ENCODE measurements around the gene DNAH6. TPM values are rescaled to one million over a fixed set of nuclear protein-coding genes. Genes with fewer than 3 reads are reported as not detected.

Gene DNAH6
- total and polyA plus RNA-seq, 2 of the 8 experiments (the other 6 are each of a cell fraction or from before 2014, with no cell fraction given): 0.06 to 0.43 TPM

GRCh38 chr2:84546551-84546950, 30.3 kb downstream of the DNAH6 start:
- Histone ChIP-seq H3K4me2 (ENCODE audit: insufficient read depth in 1 of 2, low read depth in 2 of 2, low read length in 2 of 2) (no peak overlapping the region), H3K36me3 (ENCODE audit: control insufficient read depth in 2 of 4, insufficient read depth in 4 of 4, low read length in 3 of 4) (no peaks in the 10 kb centered on the region), H3K9ac (replicated peaks in 1 of 4; ENCODE audit: extremely low read depth in 1 of 4, low read depth in 3 of 4, low read length in 3 of 4) (no peak overlapping the region), H3K4ac (replicated peaks; ENCODE audit: insufficient read length, low read depth, low read length) (no peak overlapping the region), H4K5ac (ENCODE audit: insufficient read length, low read depth, low read length) (no peak overlapping the region), H3K9me3 (ENCODE audit: insufficient read depth in 2 of 2, low read depth in 1 of 2, low read length in 1 of 2) (no peaks in the 10 kb centered on the region), H3K79me1 (ENCODE audit: low read depth, low read length) (no peaks in the 10 kb centered on the region), H4K8ac (ENCODE audit: extremely low read depth, insufficient read depth, low read length) (no peak overlapping the region), H4K20me1 (replicated peaks in 1 of 2; ENCODE audit: control insufficient read depth in 1 of 2, insufficient read depth in 2 of 2, low read length in 2 of 2) (no peaks in the 10 kb centered on the region), H3K79me2 (ENCODE audit: control insufficient read depth in 1 of 2, insufficient read depth in 2 of 2, low read length in 2 of 2) (no peaks in the 10 kb centered on the region), H3K14ac (ENCODE audit: insufficient read length) (no peak overlapping the region), H3K23me2 (ENCODE audit: low read depth, low read length) (no peaks in the 10 kb centered on the region), H3K27me3 (replicated peaks in 1 of 4; ENCODE audit: control insufficient read depth in 3 of 4, extremely low read depth in 1 of 4, insufficient read depth in 3 of 4, low read length in 3 of 4) (no peaks in the 10 kb centered on the region), H2BK12ac (ENCODE audit: low read depth, low read length) (no peak overlapping the region), H3K18ac (ENCODE audit: extremely low read depth, low read length) (no peak overlapping the region), H2BK20ac (ENCODE audit: low read length) (no peak overlapping the region), H3K23ac (ENCODE audit: insufficient read length) (no peak overlapping the region), H2BK120ac (replicated peaks; ENCODE audit: low read depth, low read length) (no peak overlapping the region), H3K27ac (ENCODE audit: low read depth, low read length) (no peak overlapping the region), H3K4me1 (replicated peaks in 1 of 4; ENCODE audit: control insufficient read depth in 3 of 4, insufficient read depth in 4 of 4, low read length in 3 of 4) (no peaks in the 10 kb centered on the region), H4K91ac (replicated peaks; ENCODE audit: insufficient read length, low read length) (no peak overlapping the region), H2AFZ (ENCODE audit: low read length) (no peak overlapping the region), H2AK5ac (ENCODE audit: low read depth, low read length) (no peak overlapping the region), H2BK5ac (ENCODE audit: low read depth, low read length) (no peak overlapping the region), H3K56ac (replicated peaks; ENCODE audit: insufficient read length, low read depth, low read length) (no peak overlapping the region), H3K4me3 (ENCODE audit: extremely low read depth in 1 of 4, insufficient read depth in 2 of 4, low read depth in 3 of 4, low read length in 4 of 4) (no peak overlapping the region), H2BK15ac (ENCODE audit: low read length) (no peak overlapping the region)
- ChIA-PET POLR2A (ENCODE audit: partially characterized antibody) (no interaction called here), CTCF (ENCODE audit: partially characterized antibody) (no interaction called here)
- FAIRE-seq: no peak
- 88% methylated on average over 2 of the region's 2 CpGs; no CpG with 5 or more reads in 1 of the 2 experiments for WGBS, 2 experiments (ENCODE audit: extremely low coverage in 1 of 2, insufficient coverage in 1 of 2, insufficient read length in 1 of 2, insufficient replicate concordance in 2 of 2, low coverage in 1 of 2, low lambda C conversion rate in 2 of 2, missing lambda C conversion rate in 1 of 2)
- DNase-seq (ENCODE audit: low read depth in 1 of 2, low spot score in 2 of 2): no peak
- TF ChIP-seq KDM5A (IDR thresholded peaks at IDR 0.05; ENCODE audit: low read length) (no peak), EZH2 (IDR thresholded peaks at IDR 0.05; ENCODE audit: low read depth, low read length, severe bottlenecking) (no peak), JUN (IDR thresholded peaks at IDR 0.05; ENCODE audit: low read depth, low read length) (no peak), PHF8 (conservative IDR thresholded peaks at IDR 0.05; ENCODE audit: low read depth, low read length) (no peak), MAX (IDR thresholded peaks at IDR 0.05) (no peak), NANOG (IDR thresholded peaks at IDR 0.05; ENCODE audit: insufficient read depth, low read depth, low read length, poor library complexity, severe bottlenecking) (no peak), CBX8 (IDR thresholded peaks at IDR 0.05; ENCODE audit: borderline replicate concordance, low read depth, low read length) (no peak), POLR2AphosphoS5 (IDR thresholded peaks at IDR 0.05; ENCODE audit: low read depth, low read length) (no peak), SP2 (IDR thresholded peaks at IDR 0.05; ENCODE audit: low read length) (no peak), CEBPB (IDR thresholded peaks at IDR 0.05; ENCODE audit: low read depth, low read length) (no peak), CTBP2 (IDR thresholded peaks at IDR 0.05; ENCODE audit: borderline replicate concordance, insufficient read depth, insufficient read length, low read length) (no peak), CREB1 (IDR thresholded peaks at IDR 0.05) (no peak), SP1 (IDR thresholded peaks at IDR 0.05; ENCODE audit: low read depth, low read length) (no peak), SIRT6 (IDR thresholded peaks at IDR 0.05; ENCODE audit: low read length) (no peak), TCF12 (IDR thresholded peaks at IDR 0.05; ENCODE audit: low read depth, low read length) (no peak), SIN3A (conservative IDR thresholded peaks at IDR 0.05 in 1 of 2, IDR thresholded peaks at IDR 0.05 in 1 of 2; ENCODE audit: low read depth in 1 of 2, low read length in 2 of 2) (no peak)
